ENCODE measurements around the gene LAG3.

The LAG3 gene

DNA sequence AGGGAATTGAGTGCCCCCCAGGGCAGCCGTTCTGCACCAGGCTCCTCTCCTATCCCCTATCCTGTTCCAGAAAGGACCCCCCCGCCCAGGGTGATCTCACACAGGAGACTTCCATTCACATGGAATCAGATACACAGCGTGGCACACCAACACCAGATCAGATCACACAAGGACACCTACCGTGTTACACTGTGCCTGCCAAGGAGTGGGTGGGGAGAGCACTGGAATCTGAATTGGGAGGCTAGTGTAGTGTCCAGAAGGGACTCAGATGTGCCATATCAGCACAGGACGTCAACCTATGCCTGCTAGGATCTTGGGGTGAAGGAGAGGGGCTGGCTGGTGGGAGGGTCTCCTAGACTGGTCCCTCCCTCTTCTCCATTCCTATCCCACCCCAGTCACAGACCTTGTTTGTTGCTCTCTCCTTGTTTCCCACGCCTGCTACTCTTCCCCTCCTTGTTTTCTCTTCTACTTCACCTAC lies 3.8 kb upstream of the LAG3 start:
- H3K4me3 ChIP-seq (ENCODE audit: low read length) = peak overlapping the region; percentile 87
- no peak for DNase-seq (ENCODE audit: low read depth)
- TF ChIP-seq CTCF (conservative IDR thresholded peaks at IDR 0.05; ENCODE audit: low read length) = no peak

GRCh38 chr12:6768990-6769389 lies 3.3 kb upstream of the LAG3 start:
- TF ChIP-seq CTCF (conservative IDR thresholded peaks at IDR 0.05; ENCODE audit: low read length) = no peak
- H3K4me3 ChIP-seq (ENCODE audit: low read length) = peak overlapping the region; percentile 87
- DNase-seq (ENCODE audit: low read depth) = peak; percentile 47

DNA sequence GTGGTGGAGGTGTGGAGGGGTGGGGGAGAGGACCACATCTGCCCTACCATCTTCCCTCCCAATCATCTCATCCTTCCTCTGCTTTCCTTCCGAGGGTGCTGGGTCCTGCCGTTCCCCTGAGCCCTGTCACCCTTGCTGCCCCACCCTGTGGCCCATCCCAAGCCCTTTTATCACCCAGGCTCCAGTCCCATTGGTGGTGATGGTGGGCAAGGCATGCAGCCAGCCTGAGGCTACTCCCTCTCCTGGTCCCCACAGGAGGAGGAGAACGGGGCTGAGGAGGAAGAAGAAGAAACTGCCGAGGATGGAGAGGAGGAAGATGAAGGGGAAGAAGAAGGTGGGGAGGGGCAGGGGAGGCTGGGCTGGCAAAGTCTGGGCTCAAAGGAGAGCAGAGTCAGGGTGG lies 2.7 kb upstream of the LAG3 start:
- no peak for TF ChIP-seq CTCF (conservative IDR thresholded peaks at IDR 0.05; ENCODE audit: low read length)
- DNase-seq (ENCODE audit: low read depth) = no peak
- H3K4me3 ChIP-seq (ENCODE audit: low read length) = no peak overlapping the region

- DNase-seq (ENCODE audit: low read depth) = no peak
- TF ChIP-seq CTCF (conservative IDR thresholded peaks at IDR 0.05; ENCODE audit: low read length) = no peak
These were observed 2.2 kb upstream of the LAG3 start for GRCh38 chr12:6770094-6770493.

DNA sequence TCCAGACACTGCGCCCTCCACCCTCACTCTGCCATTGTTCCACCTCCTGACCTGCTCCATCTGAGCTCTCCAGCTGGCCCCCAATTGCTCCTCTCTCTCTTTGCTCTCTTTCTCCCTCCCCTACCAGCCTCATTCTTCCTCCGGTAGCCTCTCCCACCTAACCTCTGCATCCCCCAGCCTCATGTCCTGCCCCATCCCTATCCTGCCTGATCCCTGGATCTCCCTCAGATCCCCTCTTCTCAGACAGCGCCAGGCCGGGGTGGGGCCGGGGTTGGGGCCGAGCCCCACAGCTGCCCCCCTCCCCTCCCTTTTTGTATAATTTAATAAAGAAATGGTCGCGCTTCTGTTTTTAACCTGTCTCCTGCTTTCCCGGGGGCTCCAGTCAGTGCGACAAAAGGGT lies 1.7 kb upstream of the LAG3 start:
- no peak for DNase-seq (ENCODE audit: low read depth)
- no peak overlapping the region for H3K4me3 ChIP-seq (ENCODE audit: low read length)
- TF ChIP-seq CTCF (conservative IDR thresholded peaks at IDR 0.05; ENCODE audit: low read length) = no peak

More at GRCh38 chr12:6770094-6770493, 2.2 kb upstream of the LAG3 start:
- no peak overlapping the region for H3K4me3 ChIP-seq (ENCODE audit: low read length)

GRCh38 chr12:6771091-6771495 lies 1.2 kb upstream of the LAG3 start:
- no peak overlapping the region for H3K4me3 ChIP-seq (ENCODE audit: low read length)
- no peak for DNase-seq (ENCODE audit: low read depth)
- no peak for TF ChIP-seq CTCF (conservative IDR thresholded peaks at IDR 0.05; ENCODE audit: low read length)

GRCh38 chr12:6771509-6772330 lies 600 bp upstream of the LAG3 start:
- H3K4me3 ChIP-seq (ENCODE audit: low read length) = no peak overlapping the region
- no peak for TF ChIP-seq CTCF (conservative IDR thresholded peaks at IDR 0.05; ENCODE audit: low read length)
- DNase-seq (ENCODE audit: low read depth) = no peak
